ENCODE measurements around the gene RSBN1. TPM values are rescaled to one million over a fixed set of nuclear protein-coding genes. Genes with fewer than 3 reads are reported as not detected.
A peak's percentile ranks its signal among the peaks of the same experiment; 100 is the strongest.

RSBN1 gene
- polyA plus RNA-seq, 1 of the 3 experiments (the other 2 are of a cell fraction): 4.0 TPM

- TF ChIP-seq GABPA (IDR thresholded peaks at IDR 0.05; ENCODE audit: low read depth) (peak; percentile 82), SIN3A (IDR thresholded peaks at IDR 0.05; ENCODE audit: borderline replicate concordance, low read depth, low read length) (peak; percentile 54; the same call in 1 of the 2 replicates), USF1 (IDR thresholded peaks at IDR 0.05; ENCODE audit: borderline replicate concordance, low read depth) (no peak), EZH2phosphoT487 (IDR thresholded peaks at IDR 0.05; ENCODE audit: borderline replicate concordance, low read depth) (no peak), MEF2A (IDR thresholded peaks at IDR 0.05; ENCODE audit: borderline replicate concordance, low read depth) (no peak), USF2 (IDR thresholded peaks at IDR 0.05; ENCODE audit: borderline replicate concordance, low read depth, low read length) (no peak)
- TF ChIP-seq, protein P1, sequence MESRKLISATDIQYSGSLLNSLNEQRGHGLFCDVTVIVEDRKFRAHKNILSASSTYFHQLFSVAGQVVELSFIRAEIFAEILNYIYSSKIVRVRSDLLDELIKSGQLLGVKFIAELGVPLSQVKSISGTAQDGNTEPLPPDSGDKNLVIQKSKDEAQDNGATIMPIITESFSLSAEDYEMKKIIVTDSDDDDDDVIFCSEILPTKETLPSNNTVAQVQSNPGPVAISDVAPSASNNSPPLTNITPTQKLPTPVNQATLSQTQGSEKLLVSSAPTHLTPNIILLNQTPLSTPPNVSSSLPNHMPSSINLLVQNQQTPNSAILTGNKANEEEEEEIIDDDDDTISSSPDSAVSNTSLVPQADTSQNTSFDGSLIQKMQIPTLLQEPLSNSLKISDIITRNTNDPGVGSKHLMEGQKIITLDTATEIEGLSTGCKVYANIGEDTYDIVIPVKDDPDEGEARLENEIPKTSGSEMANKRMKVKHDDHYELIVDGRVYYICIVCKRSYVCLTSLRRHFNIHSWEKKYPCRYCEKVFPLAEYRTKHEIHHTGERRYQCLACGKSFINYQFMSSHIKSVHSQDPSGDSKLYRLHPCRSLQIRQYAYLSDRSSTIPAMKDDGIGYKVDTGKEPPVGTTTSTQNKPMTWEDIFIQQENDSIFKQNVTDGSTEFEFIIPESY (IDR thresholded peaks at IDR 0.05; ENCODE audit: borderline replicate concordance, low read depth): peak; percentile 17; the same call in 1 of the 2 replicates
Measured at GRCh38 chr1:113811888-113812660, at the start of gene RSBN1 (continued).

DNA sequence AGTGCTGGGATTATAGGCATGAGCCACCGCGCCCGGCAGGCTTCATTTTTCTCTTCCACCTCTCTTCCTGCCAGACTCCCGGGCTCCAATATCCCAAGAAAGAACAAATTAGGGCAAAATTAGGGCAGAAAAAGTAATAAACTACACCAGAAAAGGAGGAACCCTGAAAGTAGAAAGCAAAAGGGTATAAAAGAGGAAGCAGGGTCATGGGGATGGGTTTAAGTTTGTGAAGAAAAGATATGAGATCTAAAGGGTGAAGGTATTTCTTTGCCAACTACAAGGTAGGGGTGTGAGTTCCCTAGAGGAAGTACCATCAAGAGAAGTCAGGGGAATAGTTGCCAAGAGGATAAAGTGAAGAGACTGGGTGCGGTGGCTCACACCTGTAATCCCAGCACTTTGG lies 49.4 kb upstream of the RSBN1 start:
- Histone ChIP-seq H3F3A (replicated peaks; ENCODE audit: insufficient read depth) (peaks cover 4% of the 10 kb centered on the region), H3K79me2 (ENCODE audit: insufficient read depth) (no peaks in the 10 kb centered on the region), H3K4me3 (ENCODE audit: low read depth in 2 of 2, low read length in 1 of 2) (no peak overlapping the region), H3K4me1 (ENCODE audit: control insufficient read depth in 1 of 2, insufficient read depth in 2 of 2, low read depth in 1 of 2, low read length in 1 of 2) (peaks cover 0 to 26% of the 10 kb centered on the region in 2 experiments; a peak in 2 of 4 replicates), H3K4me2 (peak overlapping the region; percentile 57), H3K9me2 (no peaks in the 10 kb centered on the region), H2AFZ (ENCODE audit: low read depth) (peak overlapping the region; percentile 80), H4K20me1 (ENCODE audit: insufficient read depth) (no peaks in the 10 kb centered on the region), H3K9ac (no peak overlapping the region), H3K27ac (ENCODE audit: low read depth in 2 of 2, low read length in 1 of 2) (peak overlapping the region in 1 of 2 experiments; percentile 88; a peak in 2 of 4 replicates), H3K36me3 (replicated peaks in 1 of 2; ENCODE audit: control insufficient read depth in 1 of 2, insufficient read depth in 2 of 2, low read length in 1 of 2) (no peaks in the 10 kb centered on the region), H3K9me3 (no peaks in the 10 kb centered on the region), H3K27me3 (ENCODE audit: insufficient read depth) (no peaks in the 10 kb centered on the region)
- CTCF ChIA-PET: no interaction called here
- no peak for DNase-seq
- TF ChIP-seq POLR2AphosphoS5 (IDR thresholded peaks at IDR 0.05; ENCODE audit: low read depth, low read length) (no peak), RCOR1 (IDR thresholded peaks at IDR 0.05; ENCODE audit: low read length) (no peak), REST (IDR thresholded peaks at IDR 0.05; ENCODE audit: low read depth, low read length) (no peak)
- POLR2A ChIA-PET: no interaction called here
- WGBS (ENCODE audit: low lambda C conversion rate): 84% methylated on average over 5 of the region's 5 CpGs
